Naive thymus-derived CD4-positive, alpha-beta T cell (primary cell): ENCODE data around the gene MECP2. TPM values are rescaled to one million over a fixed set of nuclear protein-coding genes. Genes with fewer than 3 reads are reported as not detected.
A peak's percentile ranks its signal among the peaks of the same experiment; 100 is the strongest.

ENCODE experiments used
- ATAC-seq: fragments of 150-1000 bp; cut with Tn5 transposase; 2 replicates; pipeline ENCODE4 v1.10.0; 2021; ENCODE audit warnings: mild to moderate bottlenecking, moderate library complexity
- CTCF ChIA-PET: fragments of 350-600 bp; sonication (Branson Sonifier 250); formaldehyde crosslinking; loops from one replicate; lab custom pipeline; 2021; ENCODE audit warnings: antibody characterized with exemption; lab: Charles Lee
- POLR2A ChIA-PET: fragments of 350-600 bp; sonication (Branson Sonifier 250); formaldehyde crosslinking; loops from one replicate; lab custom pipeline; 2021; ENCODE audit warnings: antibody characterized with exemption, inconsistent platforms; lab: Charles Lee
- DNase-seq, 9 donors: peaks; one replicate each; pipeline versions ENCODE4 v3.0.0 to v3.0.0-alpha.2; 2020 to 2022; ENCODE audit warnings: mixed read lengths in 1 of 9
- H3K27ac ChIP-seq: one replicate; pipeline ENCODE4 v1.7.0; 2013; ENCODE audit warnings: mild to moderate bottlenecking, low read depth, low read length, moderate library complexity
- H3K27me3 ChIP-seq, 2 donors: one replicate each; pipeline ENCODE4 v1.7.0; 2013; ENCODE audit warnings: low read length in 2 of 2, mild to moderate bottlenecking in 2 of 2, moderate library complexity in 2 of 2; ENCODE audit not compliant: control insufficient read depth in 2 of 2, insufficient read depth in 2 of 2
- H3K36me3 ChIP-seq, 3 experiments: 1 replicate in 2 of 3; 2 replicates in 1 of 3; pipeline ENCODE4 v1.7.0; 2013; ENCODE audit warnings: low read length in 3 of 3, mild to moderate bottlenecking in 3 of 3, moderate library complexity in 1 of 3; ENCODE audit not compliant: insufficient read depth in 3 of 3, control insufficient read depth in 2 of 3
- H3K4me1 ChIP-seq, 2 donors: one replicate each; pipeline ENCODE4 v1.7.0; 2013; ENCODE audit warnings: low read length in 2 of 2, mild to moderate bottlenecking in 2 of 2, moderate library complexity in 1 of 2; ENCODE audit not compliant: control insufficient read depth in 2 of 2, insufficient read depth in 2 of 2
- H3K4me3 ChIP-seq: 2 replicates; pipeline ENCODE4 v1.7.0; 2013; ENCODE audit warnings: mild to moderate bottlenecking, low read length
- H3K9me3 ChIP-seq, 3 experiments: 1 replicate in 2 of 3; 2 replicates in 1 of 3; pipeline ENCODE4 v1.7.0; 2013; ENCODE audit warnings: low read length in 3 of 3; ENCODE audit not compliant: control insufficient read depth in 2 of 3
- H3K27ac Mint-ChIP-seq, 9 donors: one replicate each; pipeline ENCODE4 v1.8.0; 2020 to 2022; ENCODE audit warnings: mixed read lengths in 9 of 9, mild to moderate bottlenecking in 8 of 9, moderate library complexity in 5 of 9, inconsistent platforms in 2 of 9
- H3K27me3 Mint-ChIP-seq, 5 donors: one replicate each; pipeline ENCODE4 v1.8.0; 2021 to 2022; ENCODE audit warnings: mixed read lengths in 5 of 5, mild to moderate bottlenecking in 1 of 5
- H3K36me3 Mint-ChIP-seq, 5 donors: one replicate each; pipeline ENCODE4 v1.8.0; 2020 to 2022; ENCODE audit warnings: mixed read lengths in 5 of 5, mild to moderate bottlenecking in 3 of 5, inconsistent platforms in 1 of 5
- H3K4me1 Mint-ChIP-seq, 7 donors: one replicate each; pipeline ENCODE4 v1.8.0; 2020 to 2022; ENCODE audit warnings: mixed read lengths in 7 of 7, mild to moderate bottlenecking in 3 of 7, inconsistent platforms in 1 of 7
- H3K4me3 Mint-ChIP-seq, 10 donors: one replicate each; pipeline ENCODE4 v1.8.0; 2020 to 2022; ENCODE audit warnings: mild to moderate bottlenecking in 10 of 10, mixed read lengths in 10 of 10, moderate library complexity in 6 of 10, inconsistent platforms in 2 of 10
- H3K9me3 Mint-ChIP-seq, 11 donors: one replicate each; pipeline ENCODE4 v1.8.0; 2020 to 2022; ENCODE audit warnings: mixed read lengths in 11 of 11, mild to moderate bottlenecking in 4 of 11, inconsistent platforms in 1 of 11, moderate library complexity in 1 of 11
- intact Hi-C, 2 donors: fragments of 100-400 bp; cut with micrococcal nuclease; formaldehyde crosslinking; loops; one replicate each; pipeline ENCODE4 v1.15.1; 2023
- polyA plus RNA-seq, 2 donors: library from polyadenylated mRNA; unstranded; fragments of 300-500 nt; fragmentation: Illumina TruSeq; gene quantifications; one replicate each; pipeline ENCODE4 v1.2.3, GENCODE V29; 2021
- total RNA-seq, 6 experiments: library from RNA in 5 of 6; stranded (reverse) in 5 of 6; gene quantifications; 1 replicate in 5 of 6; 2 replicates in 1 of 6; pipeline ENCODE4 v1.2.3 and lab custom pipeline; 2021 to 2026

The MECP2 gene
- total and polyA plus RNA-seq, 7 experiments from 2014 or later: 12.1 to 155 (median 97.9) TPM

DNA sequence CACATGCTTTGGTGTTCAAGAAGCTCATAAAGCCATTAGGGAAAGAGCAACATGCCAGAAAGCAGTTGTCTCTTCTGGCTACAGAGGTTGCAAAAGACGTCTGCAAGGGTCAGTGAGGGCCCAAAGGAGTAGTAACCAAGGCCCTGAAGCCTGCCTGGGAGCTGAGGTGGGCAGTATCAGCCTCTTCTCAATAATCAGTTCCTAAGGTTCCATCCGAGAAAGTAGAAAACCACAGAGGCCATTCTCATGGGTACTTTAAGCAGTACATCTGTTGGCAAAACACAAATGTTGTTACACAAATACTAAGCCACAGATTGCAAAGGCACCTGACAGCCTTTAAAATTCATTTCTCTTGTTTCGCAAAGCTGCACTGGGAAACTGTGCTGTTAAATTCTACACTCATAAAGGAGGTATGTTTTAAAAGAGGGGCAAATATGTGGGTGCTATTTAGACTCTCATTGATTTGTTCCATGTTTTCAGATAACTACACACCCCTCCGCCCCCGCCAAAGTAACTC, 37.7 kb downstream of the MECP2 start:
- H3K27ac ChIP-seq: peak overlapping the region; percentile 44
- ATAC-seq (no peak), DNase-seq (no peak)
- intact Hi-C loops: loop anchor here (5.0 to 10.0 kb wide), 2 partner anchors 33 to 295 kb away; partner anchors contain the start of gene PLXNB3 (in 1 of the 2)
- no peak overlapping the region for H3K4me3 ChIP-seq
- Mint-ChIP-seq H3K36me3 (peaks cover 0 to 15% (median 0%) of the 10 kb centered on the region in 5 donors), H3K27me3 (no peaks in the 10 kb centered on the region), H3K9me3 (peaks cover 0 to 3% (median 0%) of the 10 kb centered on the region in 11 donors), H3K4me1 (peaks cover 46 to 87% (median 77%) of the 10 kb centered on the region in 7 donors), H3K4me3 (peak overlapping the region in 2 of 10 donors; percentile 4 to 16), H3K27ac (peak overlapping the region in 8 of 9 donors; percentile 28 to 89 (median 75))
- POLR2A ChIA-PET: interaction anchor here (0.5 kb wide), 1 partner anchor 463 kb away, joined by 3 read pairs; no protein-coding TSS in a partner anchor
- peaks cover 0 to 4% (median 0%) of the 10 kb centered on the region in 3 experiments for H3K36me3 ChIP-seq
- no peaks in the 10 kb centered on the region for H3K27me3 ChIP-seq
- CTCF ChIA-PET: no interaction called here
- H3K9me3 ChIP-seq: no peaks in the 10 kb centered on the region
- H3K4me1 ChIP-seq: peaks cover 13 to 24% of the 10 kb centered on the region in 2 donors

DNA sequence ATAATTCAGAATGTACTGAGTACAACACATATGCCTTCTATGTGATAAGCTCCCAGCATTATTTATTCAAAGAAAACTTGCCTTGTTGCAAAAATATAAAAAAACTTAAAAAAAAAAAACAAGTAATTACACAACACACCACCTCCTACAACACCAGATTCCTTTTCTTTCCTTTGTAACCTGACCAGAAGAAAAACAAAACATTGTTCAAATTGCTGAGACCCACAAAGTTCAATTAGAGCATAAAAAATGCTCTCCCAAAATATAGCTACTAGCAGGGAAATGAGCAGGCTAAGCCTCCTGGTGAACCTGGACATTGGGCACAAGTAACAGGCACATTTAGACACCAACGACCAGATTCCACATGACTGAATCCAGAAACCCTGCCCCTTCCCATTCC, 38.3 kb downstream of the MECP2 start:
- Mint-ChIP-seq H3K36me3 (peaks cover 0 to 15% (median 0%) of the 10 kb centered on the region in 5 donors), H3K27ac (peak overlapping the region in 8 of 9 donors; percentile 27 to 83 (median 72)), H3K27me3 (no peaks in the 10 kb centered on the region), H3K9me3 (peaks cover 0 to 3% (median 0%) of the 10 kb centered on the region in 11 donors), H3K4me1 (peaks cover 41 to 82% (median 72%) of the 10 kb centered on the region in 7 donors), H3K4me3 (peak overlapping the region in 1 of 10 donors; percentile 4)
- peaks cover 9 to 24% of the 10 kb centered on the region in 2 donors for H3K4me1 ChIP-seq
- peaks cover 0 to 4% (median 0%) of the 10 kb centered on the region in 3 experiments for H3K36me3 ChIP-seq
- no peak for ATAC-seq
- no peak for DNase-seq
- intact Hi-C loops: loop anchor here (5.0 to 10.0 kb wide), 2 partner anchors 33 to 294 kb away; partner anchors contain the start of gene PLXNB3 (in 1 of the 2)
- H3K27me3 ChIP-seq: no peaks in the 10 kb centered on the region
- H3K27ac ChIP-seq: peak overlapping the region; percentile 21
- no peaks in the 10 kb centered on the region for H3K9me3 ChIP-seq
- ChIA-PET CTCF (no interaction called here), POLR2A (interaction anchor here (0.5 kb wide), 1 partner anchor 464 kb away, joined by 3 read pairs; no protein-coding TSS in a partner anchor)
- no peak overlapping the region for H3K4me3 ChIP-seq

DNA sequence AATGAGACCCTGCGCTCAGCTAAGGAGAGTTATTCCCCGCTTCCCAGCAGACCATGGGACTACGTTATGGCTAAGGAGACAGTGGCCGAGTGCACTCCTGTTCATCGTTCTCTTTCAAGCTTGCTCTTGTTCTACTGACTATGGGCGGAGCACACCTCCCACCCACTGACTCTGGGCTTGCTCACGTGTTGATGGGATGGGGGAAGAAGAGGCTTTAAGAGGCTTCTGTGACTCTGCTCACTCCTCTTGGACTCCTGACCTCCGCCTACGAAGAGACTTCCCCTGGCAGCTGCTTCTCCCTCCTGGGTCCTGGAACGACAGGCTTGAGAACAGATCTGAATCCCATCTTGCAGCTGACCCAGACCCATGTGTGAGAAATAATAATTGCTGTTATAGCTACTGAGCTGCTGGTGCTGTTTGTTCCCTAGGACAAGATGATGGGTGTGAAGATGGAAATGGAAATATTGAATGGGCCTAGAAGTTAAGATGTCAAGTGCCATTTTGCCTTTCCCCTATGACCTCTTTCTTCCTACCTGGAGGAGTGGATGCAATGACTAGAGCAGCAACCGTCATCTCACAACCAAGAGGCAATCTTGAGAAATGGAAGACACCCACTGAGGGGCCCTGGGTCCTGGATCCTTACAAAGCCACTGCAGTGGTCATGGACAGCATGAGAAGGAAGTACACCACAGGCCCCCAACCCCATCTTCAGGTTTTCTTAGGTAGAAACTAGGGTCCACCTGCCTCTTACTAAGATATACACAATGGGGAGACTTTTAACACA, 39.1 kb downstream of the MECP2 start:
- no peaks in the 10 kb centered on the region for H3K27me3 ChIP-seq
- POLR2A ChIA-PET: interaction anchor here (0.6 kb wide), 1 partner anchor 272 kb away, joined by 3 read pairs; no protein-coding TSS in a partner anchor
- H3K27ac ChIP-seq: no peak overlapping the region
- no peak overlapping the region for H3K4me3 ChIP-seq
- DNase-seq: no peak
- H3K36me3 ChIP-seq: peaks cover 0 to 7% (median 0%) of the 10 kb centered on the region in 3 experiments
- no peaks in the 10 kb centered on the region for H3K27me3 Mint-ChIP-seq
- peaks cover 0 to 3% (median 0%) of the 10 kb centered on the region in 11 donors for H3K9me3 Mint-ChIP-seq
- peaks cover 6 to 24% of the 10 kb centered on the region in 2 donors for H3K4me1 ChIP-seq
- intact Hi-C loops: loop anchor here (5.0 to 10.0 kb wide), 2 partner anchors 34 to 294 kb away; partner anchors contain the start of gene PLXNB3 (in 1 of the 2)
- peaks cover 0 to 15% (median 0%) of the 10 kb centered on the region in 5 donors for H3K36me3 Mint-ChIP-seq
- no peaks in the 10 kb centered on the region for H3K9me3 ChIP-seq
- H3K4me1 Mint-ChIP-seq: peaks cover 38 to 73% (median 64%) of the 10 kb centered on the region in 7 donors
- peak overlapping the region in 6 of 9 donors; percentile 32 to 72 (median 61) for H3K27ac Mint-ChIP-seq
- ATAC-seq: no peak
- peak overlapping the region in 1 of 10 donors; percentile 34 for H3K4me3 Mint-ChIP-seq
- CTCF ChIA-PET: no interaction called here

DNA sequence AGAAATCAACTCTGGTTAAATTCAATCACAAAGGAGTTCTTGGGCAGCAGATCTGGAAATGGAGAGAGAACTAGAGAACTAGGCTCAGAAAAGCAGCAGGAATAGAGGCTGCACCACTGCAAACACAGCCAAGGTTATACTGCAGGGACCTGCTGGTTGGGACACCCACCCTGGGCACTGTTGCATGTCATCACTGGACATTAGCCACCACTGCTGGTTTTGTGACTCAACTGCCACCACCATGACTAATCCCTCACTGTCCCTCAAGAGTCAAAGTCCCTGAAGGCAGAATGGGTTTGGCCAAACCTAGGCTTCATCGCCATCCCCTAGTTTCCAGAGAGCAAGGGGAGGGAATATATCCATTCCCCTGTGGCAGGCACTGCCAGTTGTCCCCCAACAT, 39.7 kb downstream of the MECP2 start:
- ATAC-seq (no peak), DNase-seq (no peak)
- Mint-ChIP-seq H3K4me1 (peaks cover 38 to 69% (median 59%) of the 10 kb centered on the region in 7 donors), H3K9me3 (peaks cover 0 to 3% (median 0%) of the 10 kb centered on the region in 11 donors), H3K4me3 (peak overlapping the region in 4 of 10 donors; percentile 3 to 44 (median 20)), H3K36me3 (peaks cover 0 to 15% (median 0%) of the 10 kb centered on the region in 5 donors), H3K27me3 (no peaks in the 10 kb centered on the region), H3K27ac (peak overlapping the region; percentile 34 to 85 (median 61))
- H3K4me1 ChIP-seq: peaks cover 3 to 24% of the 10 kb centered on the region in 2 donors
- no peaks in the 10 kb centered on the region for H3K27me3 ChIP-seq
- H3K4me3 ChIP-seq: no peak overlapping the region
- no peak overlapping the region for H3K27ac ChIP-seq
- intact Hi-C loops: loop anchor here (5.0 to 10.0 kb wide), 2 partner anchors 35 to 293 kb away; partner anchors contain the start of gene PLXNB3 (in 1 of the 2)
- ChIA-PET POLR2A (interaction anchor here (0.6 kb wide), 2 partner anchors 35 to 273 kb away, joined by 3 read pairs; no protein-coding TSS in a partner anchor), CTCF (no interaction called here)
- H3K9me3 ChIP-seq: no peaks in the 10 kb centered on the region
- peaks cover 0 to 12% (median 0%) of the 10 kb centered on the region in 3 experiments for H3K36me3 ChIP-seq

DNA sequence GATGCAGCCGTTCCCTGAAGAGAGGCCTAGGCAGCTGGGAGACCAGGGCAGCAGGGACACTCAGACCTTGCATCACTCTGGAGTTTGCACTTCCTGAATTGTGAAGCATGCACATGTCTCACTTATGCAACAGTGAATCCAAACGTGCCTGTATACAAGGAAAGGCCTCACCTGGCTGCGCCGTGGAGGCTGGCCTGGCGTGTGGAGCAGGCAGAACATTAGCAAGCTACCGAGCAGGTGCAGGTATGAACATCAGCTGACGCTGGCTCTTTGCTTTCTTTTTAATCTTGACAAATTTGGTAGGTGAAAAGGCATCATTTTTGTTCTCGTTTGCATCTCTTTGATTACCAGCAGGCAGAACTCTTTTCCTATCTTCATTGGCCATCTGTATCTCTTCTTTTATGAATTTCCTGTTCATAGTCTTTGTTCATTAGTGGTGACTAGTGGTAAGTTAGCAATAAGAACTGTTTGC, 40.7 kb downstream of the MECP2 start:
- peaks cover 3 to 24% of the 10 kb centered on the region in 2 donors for H3K4me1 ChIP-seq
- Mint-ChIP-seq H3K27ac (peak overlapping the region; percentile 34 to 85 (median 61)), H3K4me1 (peaks cover 33 to 66% (median 58%) of the 10 kb centered on the region in 7 donors), H3K36me3 (peaks cover 0 to 15% (median 2%) of the 10 kb centered on the region in 5 donors), H3K9me3 (no peaks in the 10 kb centered on the region), H3K4me3 (peak overlapping the region in 7 of 10 donors; percentile 3 to 59 (median 44)), H3K27me3 (no peaks in the 10 kb centered on the region)
- CTCF ChIA-PET: no interaction called here
- DNase-seq: peak in 6 of 9 donors; percentile 11 to 31 (median 21)
- H3K4me3 ChIP-seq: no peak overlapping the region
- no peaks in the 10 kb centered on the region for H3K9me3 ChIP-seq
- POLR2A ChIA-PET: interaction anchor here (0.9 kb wide), 1 partner anchor 38 kb away, joined by 3 read pairs; no protein-coding TSS in a partner anchor
- peaks cover 0 to 12% (median 0%) of the 10 kb centered on the region in 3 experiments for H3K36me3 ChIP-seq
- H3K27me3 ChIP-seq: no peaks in the 10 kb centered on the region
- peak overlapping the region; percentile 23 for H3K27ac ChIP-seq
- intact Hi-C loops: loop anchor here (5.0 to 10.0 kb wide), 2 partner anchors 35 to 292 kb away; partner anchors contain the start of gene PLXNB3 (in 1 of the 2)
- ATAC-seq: peak; percentile 55
